GM12891 (cell line): Measurements from ENCODE around the gene ZBTB16.

Source experiments
- POLR2A ChIP-seq: IDR thresholded peaks from 2 replicates; pipeline ENCODE4 v1.6.1; 2011; ENCODE audit warnings: low read depth, low read length, control low read depth
- POLR2AphosphoS5 ChIP-seq: IDR thresholded peaks from 2 replicates; pipeline ENCODE4 v1.6.1; 2011; ENCODE audit warnings: low read depth, low read length, control low read depth
- SPI1 ChIP-seq: IDR thresholded peaks from 2 replicates; pipeline ENCODE4 v1.6.1; 2011; ENCODE audit warnings: low read depth, low read length, control low read depth
- TAF1 ChIP-seq: IDR thresholded peaks from 2 replicates; pipeline ENCODE4 v1.6.1; 2011; ENCODE audit warnings: low read depth, low read length, control low read depth

GRCh38 chr11:114090976-114091375 is 31.5 kb downstream of the ZBTB16 start:
- no peak for TF ChIP-seq POLR2A
- no peak for TF ChIP-seq POLR2AphosphoS5
- no peak for TF ChIP-seq TAF1
- TF ChIP-seq SPI1, result no peak
